WTC11 (cell line): ENCODE measurements around the gene DNAJC5G.

Experiments used
- MXD4 ChIP-seq: fragments of 250-450 bp; sonication (Bioruptor Pico); IDR thresholded peaks from 2 replicates; pipeline ENCODE4 v1.8.0; 2021; ENCODE audit warnings: mild to moderate bottlenecking, moderate library complexity, borderline replicate concordance
- NR2C2 ChIP-seq: sonication (generic); formaldehyde crosslinking; IDR thresholded peaks from 2 replicates; pipeline ENCODE4 v1.8.0; 2022; ENCODE audit warnings: mild to moderate bottlenecking, missing genetic modification reagents
- SP1 ChIP-seq: sonication (generic); formaldehyde crosslinking; conservative IDR thresholded peaks from 2 replicates; pipeline ENCODE4 v1.8.1; 2022; ENCODE audit warnings: missing genetic modification reagents
- ZNF121 ChIP-seq: sonication (generic); formaldehyde crosslinking; IDR thresholded peaks from 2 replicates; pipeline ENCODE4 v1.8.0; 2023; ENCODE audit warnings: missing genetic modification reagents
- TF ChIP-seq, protein P1 (sequence below): fragments of 200-600 bp; IDR thresholded peaks from 2 replicates; pipeline ENCODE4 v1.8.0; 2022; ENCODE audit warnings: antibody characterized with exemption
- TF ChIP-seq, protein P2 (sequence below): sonication (generic); formaldehyde crosslinking; IDR thresholded peaks from 2 replicates; pipeline ENCODE4 v1.8.0; 2023; ENCODE audit warnings: missing genetic modification reagents
- TF ChIP-seq, protein P3 (sequence below): sonication (generic); formaldehyde crosslinking; IDR thresholded peaks from 2 replicates; pipeline ENCODE4 v1.8.0; 2023; ENCODE audit warnings: missing genetic modification reagents, mild to moderate bottlenecking, borderline replicate concordance
- TF ChIP-seq, protein P4 (sequence below): sonication (generic); formaldehyde crosslinking; IDR thresholded peaks from 2 replicates; pipeline ENCODE4 v1.8.0; 2022; ENCODE audit warnings: mild to moderate bottlenecking, missing genetic modification reagents
- TF ChIP-seq, protein P5 (sequence below): sonication (generic); formaldehyde crosslinking; IDR thresholded peaks from 2 replicates; pipeline ENCODE4 v1.8.1; 2023; ENCODE audit warnings: mild to moderate bottlenecking, missing genetic modification reagents
- TF ChIP-seq, protein P6 (sequence below): fragments of 250-450 bp; sonication (Bioruptor Pico); IDR thresholded peaks from 2 replicates; pipeline ENCODE4 v1.9.0; 2021; ENCODE audit warnings: mild to moderate bottlenecking

DNA sequence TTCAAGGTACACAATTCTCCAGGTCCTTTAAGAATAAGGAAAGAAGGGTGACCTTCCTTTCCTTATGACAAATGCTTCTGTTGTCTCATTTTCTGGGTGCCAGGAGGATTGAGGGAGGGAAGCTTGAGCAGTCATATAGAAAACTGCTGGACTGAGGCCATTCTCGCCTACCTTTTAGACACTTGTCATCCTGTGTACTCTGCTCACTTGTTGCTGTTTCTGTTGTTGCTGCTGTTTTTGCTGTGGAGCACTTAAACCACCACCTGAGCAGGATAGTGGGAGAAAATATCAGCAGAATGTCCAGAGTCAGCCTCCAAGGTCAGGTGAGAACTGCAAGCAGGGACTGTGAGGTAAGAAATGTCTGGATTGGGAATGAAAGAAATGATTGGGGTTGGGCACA is 2.8 kb downstream of the DNAJC5G start:
- TF ChIP-seq, protein P1, sequence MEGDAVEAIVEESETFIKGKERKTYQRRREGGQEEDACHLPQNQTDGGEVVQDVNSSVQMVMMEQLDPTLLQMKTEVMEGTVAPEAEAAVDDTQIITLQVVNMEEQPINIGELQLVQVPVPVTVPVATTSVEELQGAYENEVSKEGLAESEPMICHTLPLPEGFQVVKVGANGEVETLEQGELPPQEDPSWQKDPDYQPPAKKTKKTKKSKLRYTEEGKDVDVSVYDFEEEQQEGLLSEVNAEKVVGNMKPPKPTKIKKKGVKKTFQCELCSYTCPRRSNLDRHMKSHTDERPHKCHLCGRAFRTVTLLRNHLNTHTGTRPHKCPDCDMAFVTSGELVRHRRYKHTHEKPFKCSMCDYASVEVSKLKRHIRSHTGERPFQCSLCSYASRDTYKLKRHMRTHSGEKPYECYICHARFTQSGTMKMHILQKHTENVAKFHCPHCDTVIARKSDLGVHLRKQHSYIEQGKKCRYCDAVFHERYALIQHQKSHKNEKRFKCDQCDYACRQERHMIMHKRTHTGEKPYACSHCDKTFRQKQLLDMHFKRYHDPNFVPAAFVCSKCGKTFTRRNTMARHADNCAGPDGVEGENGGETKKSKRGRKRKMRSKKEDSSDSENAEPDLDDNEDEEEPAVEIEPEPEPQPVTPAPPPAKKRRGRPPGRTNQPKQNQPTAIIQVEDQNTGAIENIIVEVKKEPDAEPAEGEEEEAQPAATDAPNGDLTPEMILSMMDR = no peak
- TF ChIP-seq, protein P2, sequence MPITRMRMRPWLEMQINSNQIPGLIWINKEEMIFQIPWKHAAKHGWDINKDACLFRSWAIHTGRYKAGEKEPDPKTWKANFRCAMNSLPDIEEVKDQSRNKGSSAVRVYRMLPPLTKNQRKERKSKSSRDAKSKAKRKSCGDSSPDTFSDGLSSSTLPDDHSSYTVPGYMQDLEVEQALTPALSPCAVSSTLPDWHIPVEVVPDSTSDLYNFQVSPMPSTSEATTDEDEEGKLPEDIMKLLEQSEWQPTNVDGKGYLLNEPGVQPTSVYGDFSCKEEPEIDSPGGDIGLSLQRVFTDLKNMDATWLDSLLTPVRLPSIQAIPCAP (CRISPR knock-in tag) = no peak
- no peak for TF ChIP-seq ZNF121
- TF ChIP-seq SP1 = no peak
- TF ChIP-seq NR2C2 (CRISPR knock-in tag) = no peak
- TF ChIP-seq, protein P3, sequence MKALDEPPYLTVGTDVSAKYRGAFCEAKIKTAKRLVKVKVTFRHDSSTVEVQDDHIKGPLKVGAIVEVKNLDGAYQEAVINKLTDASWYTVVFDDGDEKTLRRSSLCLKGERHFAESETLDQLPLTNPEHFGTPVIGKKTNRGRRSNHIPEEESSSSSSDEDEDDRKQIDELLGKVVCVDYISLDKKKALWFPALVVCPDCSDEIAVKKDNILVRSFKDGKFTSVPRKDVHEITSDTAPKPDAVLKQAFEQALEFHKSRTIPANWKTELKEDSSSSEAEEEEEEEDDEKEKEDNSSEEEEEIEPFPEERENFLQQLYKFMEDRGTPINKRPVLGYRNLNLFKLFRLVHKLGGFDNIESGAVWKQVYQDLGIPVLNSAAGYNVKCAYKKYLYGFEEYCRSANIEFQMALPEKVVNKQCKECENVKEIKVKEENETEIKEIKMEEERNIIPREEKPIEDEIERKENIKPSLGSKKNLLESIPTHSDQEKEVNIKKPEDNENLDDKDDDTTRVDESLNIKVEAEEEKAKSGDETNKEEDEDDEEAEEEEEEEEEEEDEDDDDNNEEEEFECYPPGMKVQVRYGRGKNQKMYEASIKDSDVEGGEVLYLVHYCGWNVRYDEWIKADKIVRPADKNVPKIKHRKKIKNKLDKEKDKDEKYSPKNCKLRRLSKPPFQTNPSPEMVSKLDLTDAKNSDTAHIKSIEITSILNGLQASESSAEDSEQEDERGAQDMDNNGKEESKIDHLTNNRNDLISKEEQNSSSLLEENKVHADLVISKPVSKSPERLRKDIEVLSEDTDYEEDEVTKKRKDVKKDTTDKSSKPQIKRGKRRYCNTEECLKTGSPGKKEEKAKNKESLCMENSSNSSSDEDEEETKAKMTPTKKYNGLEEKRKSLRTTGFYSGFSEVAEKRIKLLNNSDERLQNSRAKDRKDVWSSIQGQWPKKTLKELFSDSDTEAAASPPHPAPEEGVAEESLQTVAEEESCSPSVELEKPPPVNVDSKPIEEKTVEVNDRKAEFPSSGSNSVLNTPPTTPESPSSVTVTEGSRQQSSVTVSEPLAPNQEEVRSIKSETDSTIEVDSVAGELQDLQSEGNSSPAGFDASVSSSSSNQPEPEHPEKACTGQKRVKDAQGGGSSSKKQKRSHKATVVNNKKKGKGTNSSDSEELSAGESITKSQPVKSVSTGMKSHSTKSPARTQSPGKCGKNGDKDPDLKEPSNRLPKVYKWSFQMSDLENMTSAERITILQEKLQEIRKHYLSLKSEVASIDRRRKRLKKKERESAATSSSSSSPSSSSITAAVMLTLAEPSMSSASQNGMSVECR (CRISPR knock-in tag) = no peak
- TF ChIP-seq, protein P4, sequence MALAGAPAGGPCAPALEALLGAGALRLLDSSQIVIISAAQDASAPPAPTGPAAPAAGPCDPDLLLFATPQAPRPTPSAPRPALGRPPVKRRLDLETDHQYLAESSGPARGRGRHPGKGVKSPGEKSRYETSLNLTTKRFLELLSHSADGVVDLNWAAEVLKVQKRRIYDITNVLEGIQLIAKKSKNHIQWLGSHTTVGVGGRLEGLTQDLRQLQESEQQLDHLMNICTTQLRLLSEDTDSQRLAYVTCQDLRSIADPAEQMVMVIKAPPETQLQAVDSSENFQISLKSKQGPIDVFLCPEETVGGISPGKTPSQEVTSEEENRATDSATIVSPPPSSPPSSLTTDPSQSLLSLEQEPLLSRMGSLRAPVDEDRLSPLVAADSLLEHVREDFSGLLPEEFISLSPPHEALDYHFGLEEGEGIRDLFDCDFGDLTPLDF (CRISPR knock-in tag) = no peak
- TF ChIP-seq, protein P5, sequence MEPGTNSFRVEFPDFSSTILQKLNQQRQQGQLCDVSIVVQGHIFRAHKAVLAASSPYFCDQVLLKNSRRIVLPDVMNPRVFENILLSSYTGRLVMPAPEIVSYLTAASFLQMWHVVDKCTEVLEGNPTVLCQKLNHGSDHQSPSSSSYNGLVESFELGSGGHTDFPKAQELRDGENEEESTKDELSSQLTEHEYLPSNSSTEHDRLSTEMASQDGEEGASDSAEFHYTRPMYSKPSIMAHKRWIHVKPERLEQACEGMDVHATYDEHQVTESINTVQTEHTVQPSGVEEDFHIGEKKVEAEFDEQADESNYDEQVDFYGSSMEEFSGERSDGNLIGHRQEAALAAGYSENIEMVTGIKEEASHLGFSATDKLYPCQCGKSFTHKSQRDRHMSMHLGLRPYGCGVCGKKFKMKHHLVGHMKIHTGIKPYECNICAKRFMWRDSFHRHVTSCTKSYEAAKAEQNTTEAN (CRISPR knock-in tag) = no peak
- TF ChIP-seq, protein P6, sequence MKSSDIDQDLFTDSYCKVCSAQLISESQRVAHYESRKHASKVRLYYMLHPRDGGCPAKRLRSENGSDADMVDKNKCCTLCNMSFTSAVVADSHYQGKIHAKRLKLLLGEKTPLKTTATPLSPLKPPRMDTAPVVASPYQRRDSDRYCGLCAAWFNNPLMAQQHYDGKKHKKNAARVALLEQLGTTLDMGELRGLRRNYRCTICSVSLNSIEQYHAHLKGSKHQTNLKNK (CRISPR knock-in tag) = no peak
- TF ChIP-seq MXD4 = no peak
